Putamen (tissue), 1 donor: ENCODE results near the gene KRTAP5-2.
"Not testable (repeated sequence)": the region's sequence is repeated elsewhere in the genome, so short reads cannot be mapped to it uniquely, and the experiment has no call there.

Source experiments
- DNase-seq: peaks from one replicate; pipeline ENCODE4 v3.0.0-alpha.2; 2016; ENCODE audit warnings: low spot score

Gene KRTAP5-2

GRCh38 chr11:1628506-1629325, 30.6 kb upstream of the KRTAP5-2 start:
- peak; percentile 28 for DNase-seq

GRCh38 chr11:1625541-1625940, 27.4 kb upstream of the KRTAP5-2 start:
- DNase-seq = no peak

- DNase-seq = no peak
Observed at GRCh38 chr11:1624621-1625020, 26.5 kb upstream of the KRTAP5-2 start.

- no peak for DNase-seq
Observed at GRCh38 chr11:1623716-1624115, 25.6 kb upstream of the KRTAP5-2 start.

- DNase-seq = no peak
Observed at GRCh38 chr11:1622086-1622485, 24.0 kb upstream of the KRTAP5-2 start, which contains the start of gene KRTAP5-4. TSS of gene KRTAP5-4 (minus strand) at chr11:1622138. CDS start at chr11:1622093, 45 bp downstream.

GRCh38 chr11:1619449-1619848, 21.4 kb upstream of the KRTAP5-2 start:
- DNase-seq = no peak

GRCh38 chr11:1618231-1618630, 20.1 kb upstream of the KRTAP5-2 start:
- DNase-seq = no peak

- DNase-seq = no peak
Observed at GRCh38 chr11:1608363-1608762, 10.3 kb upstream of the KRTAP5-2 start, which contains the start of gene KRTAP5-3. TSS of gene KRTAP5-3 (minus strand) at chr11:1608463. CDS start at chr11:1608385, 78 bp downstream.

GRCh38 chr11:1607901-1608300, 9.8 kb upstream of the KRTAP5-2 start:
- DNase-seq = not testable (repeated sequence)

- DNase-seq = not testable (repeated sequence)
Observed at GRCh38 chr11:1607156-1607845, 9.2 kb upstream of the KRTAP5-2 start.

GRCh38 chr11:1605923-1606322, 7.8 kb upstream of the KRTAP5-2 start:
- not testable (repeated sequence) for DNase-seq

GRCh38 chr11:1604711-1605110, 6.6 kb upstream of the KRTAP5-2 start:
- no peak for DNase-seq

- DNase-seq = no peak
Observed at GRCh38 chr11:1604181-1604580, 6.1 kb upstream of the KRTAP5-2 start.

GRCh38 chr11:1603629-1604028, 5.5 kb upstream of the KRTAP5-2 start:
- no peak for DNase-seq

- not testable (repeated sequence) for DNase-seq
Observed at GRCh38 chr11:1601663-1602062, 3.6 kb upstream of the KRTAP5-2 start.

- peak; percentile 15 for DNase-seq
Observed at GRCh38 chr11:1600626-1601025, 2.5 kb upstream of the KRTAP5-2 start.

- no peak for DNase-seq
Observed at GRCh38 chr11:1598816-1599215, 722 bp upstream of the KRTAP5-2 start.

GRCh38 chr11:1598406-1598805, 312 bp upstream of the KRTAP5-2 start:
- not testable (repeated sequence) for DNase-seq

GRCh38 chr11:1597331-1597993, 632 bp downstream of the KRTAP5-2 start:
- DNase-seq = no peak

- DNase-seq = not testable (repeated sequence)
Observed at GRCh38 chr11:1596576-1597121, 1.4 kb downstream of the KRTAP5-2 start.

- DNase-seq = peak; percentile 58
Observed at GRCh38 chr11:1595994-1596575, 2.0 kb downstream of the KRTAP5-2 start.

- no peak for DNase-seq
Observed at GRCh38 chr11:1592628-1593027, 5.5 kb downstream of the KRTAP5-2 start.
